Esophagus squamous epithelium (tissue), 5 donors: ENCODE data around the gene MROH2A. TPM values are rescaled to one million over a fixed set of nuclear protein-coding genes. Genes with fewer than 3 reads are reported as not detected.

Experiments used
- DNase-seq: peaks from one replicate; lab custom pipeline; 2025; lab: John Stamatoyannopoulos, UW
- H3K27ac ChIP-seq, 4 donors: fragments of 200-600 bp; sonication (generic); one replicate each; pipeline ENCODE4 v1.5.1; 2016 to 2019; ENCODE audit warnings: mild to moderate bottlenecking in 1 of 4
- H3K27me3 ChIP-seq, 4 donors: fragments of 200-600 bp; sonication (generic); 1 replicate in 3 of 4; 2 replicates in 1 of 4; pipeline versions ENCODE4 v1.5.1 to v1.6.0; 2017 to 2021; ENCODE audit warnings: antibody characterized with exemption in 1 of 4
- H3K36me3 ChIP-seq, 3 donors: fragments of 200-600 bp; sonication (generic); one replicate each; pipeline ENCODE4 v1.5.1; 2016 to 2019
- H3K4me1 ChIP-seq, 3 donors: fragments of 200-600 bp; sonication (generic); one replicate each; pipeline ENCODE4 v1.5.1; 2017 to 2019
- H3K4me3 ChIP-seq, 4 donors: fragments of 200-600 bp; sonication (generic); 1 replicate in 3 of 4; 2 replicates in 1 of 4; pipeline ENCODE4 v1.5.1; 2016 to 2019; ENCODE audit warnings: mild to moderate bottlenecking in 2 of 4, moderate library complexity in 1 of 4
- H3K9me3 ChIP-seq, 3 donors: fragments of 200-600 bp; sonication (generic); one replicate each; pipeline ENCODE4 v1.5.1; 2016 to 2019
- POLR2A ChIP-seq, 4 donors: fragments of 450-650 bp; IDR thresholded peaks; one replicate each; pipeline ENCODE4 v1.6.1; 2017; ENCODE audit warnings: antibody characterized with exemption in 4 of 4, mild to moderate bottlenecking in 4 of 4, moderate library complexity in 3 of 4
- WGBS, 2 donors: methylation state at CpG; one replicate each; pipeline ENCODE4 v1.1.5; 2018; 5-methylcytosine and 5-hydroxymethylcytosine counted together
- intact Hi-C: fragments of 100-400 bp; cut with DNase I; formaldehyde crosslinking; loops from one replicate; pipeline ENCODE4 v1.15.0; 2022
- total RNA-seq, 4 donors: library from RNA; depleted of rRNA; stranded (reverse); fragments of >200 nt; gene quantifications; one replicate each; pipeline ENCODE4 v1.1.0, GENCODE V29; 2016
- TF ChIP-seq, protein P1 (sequence below), 6 experiments: fragments of 450-650 bp in 4 of 6; fragments of 200-600 bp in 2 of 6; sonication (generic) in 2 of 6; IDR thresholded peaks; one replicate each; pipeline ENCODE4 v1.5.1; 2016 to 2019; ENCODE audit warnings: antibody characterized with exemption in 6 of 6, mild to moderate bottlenecking in 4 of 6, moderate library complexity in 4 of 6
- donor health status: DM: yes; HTN: yes; CAD: no.

Gene MROH2A
- total RNA-seq, 4 donors from 2014 or later = under 0.01 to 2.1 (median 0.57) TPM

DNA sequence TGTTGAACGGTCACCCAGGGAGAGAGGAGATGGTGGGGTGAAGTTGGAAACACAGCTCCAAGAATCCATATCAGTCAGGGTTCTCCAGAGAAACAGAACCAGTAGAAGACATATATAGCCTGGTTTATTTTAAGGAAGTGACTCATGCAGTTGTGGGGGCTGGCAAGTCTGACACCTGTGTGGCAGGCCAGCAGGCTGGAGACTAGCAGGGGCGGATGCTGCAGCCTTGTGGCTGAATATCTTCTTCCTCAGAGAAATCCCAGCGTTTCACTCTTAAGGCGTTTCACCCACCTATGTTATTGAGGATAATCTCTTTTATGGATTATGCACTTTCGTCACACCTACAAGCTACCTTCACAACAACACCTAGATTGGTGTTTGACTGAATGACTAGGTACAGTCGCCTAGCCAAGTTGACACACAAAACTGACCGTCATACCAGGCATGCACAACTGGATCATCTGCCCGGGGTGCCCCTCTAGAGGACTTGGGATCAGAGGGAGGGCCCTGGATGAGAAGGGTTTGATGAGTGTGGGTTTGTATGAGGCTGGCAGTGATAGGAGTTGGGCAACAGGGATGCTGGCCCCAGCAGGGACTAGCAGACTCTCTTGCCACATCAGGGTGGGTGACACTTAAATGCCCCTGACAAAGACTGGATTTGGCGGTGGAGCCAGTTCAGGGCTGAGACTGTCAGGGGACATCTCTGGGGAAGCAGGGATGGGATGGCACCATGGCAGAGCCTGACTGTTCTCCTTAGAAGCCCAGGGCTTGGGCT is 23.4 kb downstream of the MROH2A start:
- 59 to 67% methylated on average over 7 to 8 of the region's 9 CpGs for WGBS, 2 donors
- Histone ChIP-seq H3K9me3 (no peaks in the 10 kb centered on the region), H3K4me3 (no peak overlapping the region), H3K27ac (no peak overlapping the region), H3K4me1 (no peaks in the 10 kb centered on the region), H3K36me3 (no peaks in the 10 kb centered on the region), H3K27me3 (peaks cover 0 to 23% (median 0%) of the 10 kb centered on the region in 4 donors)
- no peak for DNase-seq
- intact Hi-C loops = no loop called here
- no peak for TF ChIP-seq POLR2A (IDR thresholded peaks at IDR 0.05)
- TF ChIP-seq, protein P1, sequence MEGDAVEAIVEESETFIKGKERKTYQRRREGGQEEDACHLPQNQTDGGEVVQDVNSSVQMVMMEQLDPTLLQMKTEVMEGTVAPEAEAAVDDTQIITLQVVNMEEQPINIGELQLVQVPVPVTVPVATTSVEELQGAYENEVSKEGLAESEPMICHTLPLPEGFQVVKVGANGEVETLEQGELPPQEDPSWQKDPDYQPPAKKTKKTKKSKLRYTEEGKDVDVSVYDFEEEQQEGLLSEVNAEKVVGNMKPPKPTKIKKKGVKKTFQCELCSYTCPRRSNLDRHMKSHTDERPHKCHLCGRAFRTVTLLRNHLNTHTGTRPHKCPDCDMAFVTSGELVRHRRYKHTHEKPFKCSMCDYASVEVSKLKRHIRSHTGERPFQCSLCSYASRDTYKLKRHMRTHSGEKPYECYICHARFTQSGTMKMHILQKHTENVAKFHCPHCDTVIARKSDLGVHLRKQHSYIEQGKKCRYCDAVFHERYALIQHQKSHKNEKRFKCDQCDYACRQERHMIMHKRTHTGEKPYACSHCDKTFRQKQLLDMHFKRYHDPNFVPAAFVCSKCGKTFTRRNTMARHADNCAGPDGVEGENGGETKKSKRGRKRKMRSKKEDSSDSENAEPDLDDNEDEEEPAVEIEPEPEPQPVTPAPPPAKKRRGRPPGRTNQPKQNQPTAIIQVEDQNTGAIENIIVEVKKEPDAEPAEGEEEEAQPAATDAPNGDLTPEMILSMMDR (IDR thresholded peaks at IDR 0.05) = no peak

DNA sequence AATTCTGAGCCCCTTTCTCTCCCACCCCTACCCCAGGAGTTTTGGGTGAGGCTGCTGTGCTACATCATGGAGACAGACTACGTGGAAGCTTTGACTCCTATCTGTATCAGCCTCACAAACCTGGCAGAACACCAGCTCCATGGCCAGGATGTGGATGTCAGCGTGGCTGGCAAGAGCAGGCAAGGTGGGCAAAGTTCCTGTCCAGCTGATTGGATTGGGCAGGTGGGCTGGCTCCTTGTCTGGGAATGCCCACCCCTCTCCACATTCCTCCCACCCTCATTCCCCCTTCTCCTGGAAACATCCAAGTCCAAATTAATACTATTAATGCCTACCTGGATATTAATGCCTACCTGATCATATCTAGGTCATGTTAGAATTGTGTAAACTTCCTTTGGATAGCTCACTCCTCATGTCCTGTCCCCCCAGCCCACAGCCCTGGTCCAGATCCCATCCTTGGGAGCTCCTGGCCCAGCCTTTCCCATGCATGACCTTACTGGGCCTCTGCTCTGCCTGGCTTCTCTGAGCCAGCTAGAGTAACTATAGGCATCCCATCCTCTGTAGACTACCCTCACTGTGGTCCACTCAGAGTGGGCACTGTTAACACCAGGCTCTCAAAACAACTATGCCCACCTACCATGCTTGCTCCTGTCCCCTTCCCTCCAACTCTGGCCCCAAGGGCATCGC is 24.1 kb downstream of the MROH2A start:
- intact Hi-C loops = no loop called here
- DNase-seq = no peak
- H3K4me1 ChIP-seq = no peaks in the 10 kb centered on the region
- H3K9me3 ChIP-seq = no peaks in the 10 kb centered on the region
- TF ChIP-seq, protein P1 (IDR thresholded peaks at IDR 0.05) = no peak
- no peak for TF ChIP-seq POLR2A (IDR thresholded peaks at IDR 0.05)
- WGBS, 2 donors = 48 to 66% methylated on average over 2 to 3 of the region's 3 CpGs
- H3K36me3 ChIP-seq = no peaks in the 10 kb centered on the region
- no peak overlapping the region for H3K27ac ChIP-seq
- no peak overlapping the region for H3K4me3 ChIP-seq
- H3K27me3 ChIP-seq = peaks cover 0 to 23% (median 0%) of the 10 kb centered on the region in 4 donors

DNA sequence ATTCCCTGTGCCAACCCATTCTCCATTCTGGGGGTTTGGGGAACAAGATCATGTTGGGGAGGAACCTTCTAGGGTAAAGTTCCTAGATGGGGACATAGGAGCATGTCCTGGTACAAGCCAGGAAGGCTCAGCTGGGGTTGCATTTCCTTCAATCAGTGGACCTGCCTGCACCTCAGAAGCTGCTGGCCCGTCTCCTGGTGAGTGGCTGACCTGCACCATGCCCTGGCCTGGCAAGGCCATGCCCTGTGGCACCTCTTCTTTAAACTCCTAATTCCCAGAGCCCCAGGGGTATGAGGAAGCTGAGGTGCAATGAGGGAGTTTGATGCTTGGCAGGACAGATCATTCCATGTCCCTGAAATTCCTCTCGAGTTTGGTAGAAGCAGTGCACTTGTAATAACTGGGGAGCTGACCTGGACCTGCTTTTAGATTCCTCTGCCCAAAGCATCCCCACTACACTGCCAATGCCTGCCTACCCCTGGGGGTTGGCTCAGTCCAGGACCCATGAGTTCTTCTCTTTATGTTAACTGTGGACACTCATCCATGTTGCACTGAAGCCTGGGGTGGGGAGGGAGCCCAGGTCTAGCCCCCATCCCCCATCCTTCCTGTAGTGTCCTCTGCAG is 25.3 kb downstream of the MROH2A start:
- H3K4me1 ChIP-seq = no peaks in the 10 kb centered on the region
- no peak for TF ChIP-seq POLR2A (IDR thresholded peaks at IDR 0.05)
- TF ChIP-seq, protein P1 (IDR thresholded peaks at IDR 0.05) = no peak
- H3K36me3 ChIP-seq = no peaks in the 10 kb centered on the region
- DNase-seq = no peak
- intact Hi-C loops = no loop called here
- peaks cover 0 to 34% (median 0%) of the 10 kb centered on the region in 4 donors for H3K27me3 ChIP-seq
- H3K4me3 ChIP-seq = no peak overlapping the region
- WGBS, 2 donors = 60 to 61% methylated on average over 1 to 2 of the region's 2 CpGs
- no peaks in the 10 kb centered on the region for H3K9me3 ChIP-seq
- no peak overlapping the region for H3K27ac ChIP-seq

DNA sequence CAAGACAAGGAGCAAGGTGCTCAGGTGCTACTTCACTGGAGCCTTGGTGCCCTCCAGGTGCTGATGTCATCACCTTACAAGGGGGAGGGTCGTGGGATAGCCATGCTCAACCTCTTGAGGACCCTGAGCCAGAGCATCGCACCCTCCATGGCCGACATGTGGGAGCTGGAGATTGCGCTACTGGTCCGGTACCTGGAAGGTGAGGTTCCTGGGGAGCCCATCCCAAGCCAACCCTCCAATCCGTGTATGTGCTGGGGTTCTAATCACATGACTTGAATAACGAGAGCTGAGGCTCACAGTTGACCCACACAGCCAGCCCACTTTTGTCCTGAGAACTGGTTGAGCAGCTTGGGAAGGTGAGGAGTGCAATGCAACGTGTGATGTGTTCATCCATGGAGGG is 25.9 kb downstream of the MROH2A start:
- Histone ChIP-seq H3K27me3 (peaks cover 0 to 40% (median 0%) of the 10 kb centered on the region in 4 donors), H3K4me1 (no peaks in the 10 kb centered on the region), H3K4me3 (no peak overlapping the region), H3K9me3 (no peaks in the 10 kb centered on the region), H3K36me3 (no peaks in the 10 kb centered on the region), H3K27ac (no peak overlapping the region)
- TF ChIP-seq, protein P1 (IDR thresholded peaks at IDR 0.05) = no peak
- no peak for TF ChIP-seq POLR2A (IDR thresholded peaks at IDR 0.05)
- intact Hi-C loops = no loop called here
- no peak for DNase-seq
- WGBS, 2 donors = 30 to 35% methylated on average over 2 to 3 of the region's 8 CpGs
